Superior temporal gyrus (tissue), 1 donor: Measurements from ENCODE around the gene CAPRIN1.
"Not testable (repeated sequence)": the region's sequence is repeated elsewhere in the genome, so short reads cannot be mapped to it uniquely, and the experiment has no call there.

Source experiments
- DNase-seq: peaks from one replicate; pipeline ENCODE4 v3.0.0-alpha.2; 2016; ENCODE audit errors: extremely low spot score

Gene CAPRIN1

GRCh38 chr11:34050581-34051348, 766 bp upstream of the CAPRIN1 start:
- DNase-seq = peak; percentile 76

DNA sequence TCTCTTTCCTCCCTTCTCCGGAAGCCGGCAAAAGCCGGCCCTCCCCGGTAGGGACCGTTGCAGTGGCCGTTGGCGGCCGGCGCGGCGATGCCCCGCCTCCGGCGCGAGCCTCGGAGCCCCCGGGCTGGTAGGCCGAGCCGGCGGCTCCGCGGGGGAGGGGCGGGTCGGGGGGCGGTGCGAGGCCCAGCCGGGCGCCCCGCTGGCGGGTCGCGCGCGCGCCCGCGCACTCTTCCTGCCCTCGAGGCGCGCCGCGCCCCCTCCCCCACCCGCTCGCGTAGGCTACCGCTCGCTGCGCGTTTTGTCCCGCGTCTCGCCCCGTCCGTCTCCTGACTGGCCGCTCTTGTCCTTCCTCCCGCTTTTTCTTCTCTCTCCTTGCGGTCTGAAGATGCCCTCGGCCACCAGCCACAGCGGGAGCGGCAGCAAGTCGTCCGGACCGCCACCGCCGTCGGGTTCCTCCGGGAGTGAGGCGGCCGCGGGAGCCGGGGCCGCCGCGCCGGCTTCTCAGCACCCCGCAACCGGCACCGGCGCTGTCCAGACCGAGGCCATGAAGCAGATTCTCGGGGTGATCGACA, 591 bp downstream of the CAPRIN1 start:
- DNase-seq = peak; percentile 82

- no peak for DNase-seq
These were observed 1.2 kb downstream of the CAPRIN1 start for GRCh38 chr11:34052608-34053160.

DNA sequence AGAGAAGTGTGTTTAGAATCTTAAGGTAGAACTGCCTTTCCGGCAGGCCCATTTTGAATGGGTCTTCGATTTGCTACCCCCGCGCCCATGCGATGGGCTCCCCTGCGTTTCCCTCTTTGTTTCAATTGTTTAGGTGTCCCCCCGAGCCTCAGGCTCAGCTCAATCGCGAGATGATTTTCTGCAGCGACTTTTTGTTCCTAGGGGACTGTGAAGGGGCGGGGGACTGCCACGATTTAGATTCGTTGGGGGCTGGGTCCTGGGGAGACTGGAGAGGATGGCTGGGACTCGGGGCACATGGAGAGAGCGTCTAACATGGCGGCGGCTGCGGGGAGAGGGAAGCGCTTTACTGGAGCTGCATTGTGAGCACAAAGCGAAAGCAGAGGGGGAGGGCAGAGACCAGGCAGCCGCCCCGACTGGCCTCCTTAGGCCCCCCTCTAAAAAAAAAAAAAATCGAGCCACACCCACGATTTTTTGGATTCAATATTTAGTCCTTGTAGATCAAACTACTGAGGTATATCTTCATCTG, 1.7 kb downstream of the CAPRIN1 start:
- peak; percentile 55 for DNase-seq

DNA sequence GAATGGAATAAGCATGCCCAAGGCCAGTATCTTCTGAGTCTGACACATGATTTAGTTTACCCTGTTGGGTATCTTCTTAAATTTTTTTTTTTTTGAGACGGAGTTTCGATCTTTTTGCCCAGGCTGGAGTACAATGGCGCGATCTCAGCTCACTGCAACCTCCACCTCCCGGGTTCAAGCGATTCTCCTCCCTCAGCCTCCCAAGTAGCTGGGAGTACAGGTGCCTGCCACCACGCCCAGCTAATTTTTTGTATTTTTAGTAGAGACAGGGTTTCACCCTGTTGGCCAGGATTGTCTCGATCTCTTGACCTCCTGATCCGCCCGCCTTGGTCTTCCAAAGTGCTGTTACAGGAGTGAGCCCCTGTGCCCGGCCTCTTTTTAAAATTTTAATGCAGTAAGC, 2.8 kb downstream of the CAPRIN1 start:
- DNase-seq = not testable (repeated sequence)

GRCh38 chr11:34055218-34056000, 3.9 kb downstream of the CAPRIN1 start:
- DNase-seq = no peak

- DNase-seq = no peak
These were observed 5.1 kb downstream of the CAPRIN1 start for GRCh38 chr11:34056672-34057071.

DNA sequence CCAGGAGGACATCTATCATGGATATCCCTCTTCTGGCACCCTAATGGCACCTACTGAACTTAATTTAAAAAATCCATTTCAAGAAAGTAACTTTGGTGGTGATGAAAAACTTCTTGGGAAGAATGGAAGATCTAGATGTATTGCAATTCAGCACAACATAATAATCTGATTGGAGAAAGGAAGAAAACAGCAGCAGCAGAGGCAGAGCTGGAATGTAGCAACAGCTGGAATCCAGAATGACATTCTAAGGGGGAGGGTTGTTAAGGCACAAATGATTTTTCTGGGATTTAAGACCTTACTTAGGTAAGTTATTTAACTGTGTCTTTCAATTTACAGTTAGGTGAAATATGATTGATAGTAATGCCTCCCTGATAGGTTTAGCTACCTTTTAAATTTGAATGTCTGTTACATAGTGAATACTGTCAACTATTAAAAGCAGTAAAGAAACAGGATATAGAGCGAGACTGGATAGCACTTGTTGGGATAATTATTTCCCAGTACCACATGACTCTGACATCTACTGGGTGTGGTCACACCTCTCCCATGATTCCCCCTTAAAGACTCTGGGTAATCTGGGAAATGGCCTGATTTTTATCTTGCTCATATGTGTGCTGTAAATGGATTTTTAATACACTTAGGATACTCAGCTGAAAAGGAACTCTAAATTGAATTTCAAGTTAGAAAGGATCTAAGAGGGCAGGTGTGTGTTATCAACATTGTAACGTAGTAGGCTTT, 11.7 kb downstream of the CAPRIN1 start:
- DNase-seq = no peak

- DNase-seq = no peak
These were observed 12.8 kb downstream of the CAPRIN1 start for GRCh38 chr11:34064291-34064690.

DNA sequence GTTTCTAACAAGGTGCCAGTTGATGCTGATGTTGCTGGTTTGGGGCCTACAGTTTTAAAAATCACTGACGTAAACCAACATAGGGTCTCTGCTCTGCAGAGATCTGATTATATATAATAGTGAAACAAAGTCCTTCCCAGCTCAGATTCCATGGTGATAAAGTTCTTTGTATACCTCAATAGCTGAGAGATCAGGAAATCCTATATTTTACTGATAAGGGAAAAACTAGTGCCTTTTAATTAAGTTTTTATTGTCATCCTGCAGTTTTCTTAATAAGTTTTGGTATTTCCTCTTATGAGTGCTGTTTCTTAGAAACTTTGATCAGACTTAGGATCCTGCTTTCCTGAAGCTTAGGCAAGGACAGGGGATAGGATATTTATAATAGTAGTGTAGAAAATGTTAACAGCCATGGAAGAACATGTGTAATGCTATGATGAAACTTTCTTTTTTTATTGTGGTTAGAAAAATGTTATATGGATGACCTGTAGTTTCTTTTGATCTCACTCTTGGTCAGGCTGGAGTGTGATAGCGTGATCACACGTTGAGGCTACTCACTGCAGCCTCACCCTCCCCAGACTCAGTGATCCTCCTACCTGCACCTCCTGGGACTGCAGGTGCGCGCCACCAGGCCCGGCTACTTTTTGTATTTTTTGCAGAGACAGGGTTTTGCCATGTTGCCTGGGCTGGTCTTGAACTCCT, 14.1 kb downstream of the CAPRIN1 start:
- DNase-seq = no peak

GRCh38 chr11:34066766-34067165, 15.2 kb downstream of the CAPRIN1 start:
- not testable (repeated sequence) for DNase-seq

DNA sequence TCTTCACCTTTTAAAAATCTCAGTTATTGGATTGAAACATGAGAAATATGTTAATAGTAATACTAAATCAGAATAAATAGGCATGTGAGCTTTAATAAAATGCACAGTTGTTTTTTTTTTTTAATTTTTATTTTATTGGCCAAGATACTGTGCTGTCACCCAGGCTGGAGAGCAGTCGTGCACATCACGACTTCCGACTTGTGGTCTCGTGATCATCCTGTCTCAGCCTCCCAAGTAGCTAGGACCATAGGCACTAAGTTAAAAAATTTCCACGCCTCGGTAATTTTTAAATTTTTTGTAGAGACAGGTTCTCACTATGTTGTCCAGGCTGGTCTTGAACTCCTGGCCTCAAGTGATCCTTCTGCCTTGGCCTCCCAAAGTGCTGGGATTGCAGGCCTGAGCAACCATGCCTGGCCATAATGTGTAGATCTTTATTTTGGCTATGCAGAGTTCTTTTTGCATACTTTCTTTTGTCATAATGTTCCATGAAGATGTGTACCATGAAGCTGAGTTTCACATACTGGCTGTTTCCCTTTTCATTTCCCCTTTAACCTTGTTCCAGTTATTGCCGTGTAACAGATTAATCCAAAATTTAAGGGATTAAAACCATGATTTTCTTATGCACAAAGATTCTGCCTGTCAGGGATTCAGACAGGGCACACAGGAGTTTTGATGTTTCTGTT, 16.0 kb downstream of the CAPRIN1 start:
- no peak for DNase-seq

GRCh38 chr11:34068111-34068510, 16.6 kb downstream of the CAPRIN1 start:
- DNase-seq = peak; percentile 41

- not testable (repeated sequence) for DNase-seq
These were observed 19.8 kb downstream of the CAPRIN1 start for GRCh38 chr11:34071306-34071705.

DNA sequence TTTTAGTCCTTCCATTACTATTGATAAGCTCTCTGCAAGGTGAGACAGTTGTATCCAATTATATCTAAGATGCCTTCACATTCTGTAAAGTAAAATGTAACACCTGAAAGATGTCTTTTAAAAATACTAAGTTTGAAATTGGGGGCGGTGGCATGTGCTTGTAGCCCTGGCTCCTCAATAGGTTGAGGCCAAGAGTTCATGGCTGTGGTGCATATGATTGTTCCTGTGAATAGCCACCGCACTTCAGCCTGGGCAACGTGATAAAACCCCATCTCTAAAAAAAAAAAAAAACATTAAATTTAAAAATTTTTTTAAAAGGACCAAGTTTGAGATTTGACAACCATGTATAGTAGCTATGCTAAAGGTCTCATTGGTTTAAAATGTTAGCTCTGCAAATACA, 20.5 kb downstream of the CAPRIN1 start:
- DNase-seq = no peak

DNA sequence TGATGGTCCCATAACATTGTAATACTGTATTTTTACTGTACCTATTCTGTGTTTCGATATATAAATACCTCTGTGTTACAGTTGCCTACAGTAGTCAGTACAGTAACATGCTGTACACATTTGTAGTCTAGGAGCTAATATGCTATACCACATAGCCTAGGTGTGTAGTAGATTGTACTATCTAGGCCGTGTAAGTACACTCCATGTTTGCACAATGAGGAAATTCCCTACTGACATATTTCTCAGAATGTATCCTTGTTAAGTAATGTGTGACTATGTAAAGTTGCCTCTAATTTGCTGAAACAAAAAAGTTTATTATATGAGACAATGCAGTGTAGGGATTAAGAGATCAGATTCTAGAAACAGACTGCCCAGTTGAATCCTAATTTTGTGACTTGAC, 21.3 kb downstream of the CAPRIN1 start:
- DNase-seq = no peak

GRCh38 chr11:34074391-34074790, 22.9 kb downstream of the CAPRIN1 start:
- no peak for DNase-seq

DNA sequence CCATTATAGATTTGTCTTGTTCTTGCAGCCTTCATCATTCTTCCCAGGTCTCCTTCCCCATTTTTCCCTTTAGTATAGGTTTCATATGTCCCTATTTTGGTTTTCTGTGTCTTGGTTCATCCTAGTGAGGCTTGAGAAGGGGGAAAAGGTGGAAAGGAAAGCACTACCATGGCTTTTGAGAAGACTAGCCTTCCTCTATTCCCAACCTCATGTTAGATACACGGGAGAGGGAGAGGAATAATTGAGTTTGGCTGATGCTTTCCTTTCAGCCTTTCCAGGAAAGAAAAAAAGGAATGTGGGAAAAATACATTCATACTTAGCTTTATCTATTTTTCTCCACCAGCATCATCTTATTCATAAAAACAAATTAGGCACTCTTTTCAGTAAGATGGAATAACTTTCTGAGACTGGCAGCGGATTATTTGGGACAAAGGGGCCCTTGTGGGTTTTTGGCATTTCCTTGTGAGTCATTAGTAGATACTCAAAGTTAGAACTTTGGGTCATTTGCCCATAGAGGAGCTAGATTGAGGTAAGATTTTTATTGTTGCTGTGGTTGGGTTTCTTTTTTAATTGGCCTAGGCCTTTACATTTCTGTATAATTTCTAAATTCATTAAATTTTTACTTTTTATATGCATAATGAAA, 23.8 kb downstream of the CAPRIN1 start:
- no peak for DNase-seq

DNA sequence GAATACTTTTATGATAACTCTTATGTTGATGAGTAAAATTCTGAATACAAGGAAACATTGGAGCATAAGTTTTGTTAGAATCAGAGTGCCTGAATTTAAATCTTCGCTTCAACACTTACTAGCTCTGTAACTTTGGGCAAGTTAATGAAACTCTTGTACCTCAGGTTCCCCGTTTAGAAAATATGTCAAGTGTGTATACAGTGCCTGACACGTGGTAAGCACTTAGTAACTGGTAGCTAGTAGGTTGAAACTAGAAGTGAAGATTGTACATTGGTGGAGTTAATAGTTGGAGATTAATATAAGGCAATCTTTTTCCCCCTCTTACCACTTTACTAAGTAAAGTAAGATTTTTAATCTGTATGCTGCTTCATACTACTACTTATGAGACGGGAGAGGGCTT, 29.1 kb downstream of the CAPRIN1 start:
- no peak for DNase-seq

- no peak for DNase-seq
These were observed 33.1 kb downstream of the CAPRIN1 start for GRCh38 chr11:34084637-34085036.
